Neuronal stem cell (in vitro differentiated cells): ENCODE results near the gene PGPEP1. TPM values are rescaled to one million over a fixed set of nuclear protein-coding genes. Genes with fewer than 3 reads are reported as not detected.

ENCODE experiments used
- DNase-seq: peaks from one replicate; pipeline ENCODE4 v3.0.0-alpha.2; 2013; ENCODE audit warnings: low spot score
- H2AFZ ChIP-seq: one replicate; pipeline ENCODE4 v1.6.1; 2013; ENCODE audit warnings: mild to moderate bottlenecking, low read length, inconsistent platforms
- H2AK5ac ChIP-seq: 2 replicates; pipeline ENCODE4 v1.6.1; 2013; ENCODE audit warnings: low read depth, mild to moderate bottlenecking, inconsistent platforms, low read length, moderate library complexity, mixed read lengths
- H2BK120ac ChIP-seq: 2 replicates; pipeline ENCODE4 v1.6.1; 2013; ENCODE audit warnings: low read depth, mild to moderate bottlenecking, inconsistent platforms, low read length, moderate library complexity, mixed read lengths
- H2BK12ac ChIP-seq: one replicate; pipeline ENCODE4 v1.6.1; 2013; ENCODE audit warnings: low read length, inconsistent platforms
- H2BK15ac ChIP-seq: 2 replicates; pipeline ENCODE4 v1.6.1; 2013; ENCODE audit warnings: mild to moderate bottlenecking, low read length, inconsistent platforms, mixed read lengths
- H2BK5ac ChIP-seq: one replicate; pipeline ENCODE4 v1.6.1; 2013; ENCODE audit warnings: inconsistent platforms, mild to moderate bottlenecking, low read length, moderate library complexity
- H3K14ac ChIP-seq: one replicate; pipeline ENCODE4 v1.6.1; 2013; ENCODE audit warnings: low read length, inconsistent platforms
- H3K18ac ChIP-seq: 2 replicates; pipeline ENCODE4 v1.6.1; 2013; ENCODE audit warnings: low read length, inconsistent platforms
- H3K23ac ChIP-seq: 2 replicates; pipeline ENCODE4 v1.6.1; 2013; ENCODE audit warnings: low read depth, mild to moderate bottlenecking, mixed read lengths, low read length, inconsistent platforms; ENCODE audit not compliant: poor library complexity
- H3K27ac ChIP-seq: replicated peaks from 3 replicates; pipeline ENCODE4 v1.5.1; 2013; ENCODE audit warnings: low read length, inconsistent platforms
- H3K27me3 ChIP-seq, 3 experiments: 2 replicates each; pipeline ENCODE4 v1.6.1; 2013; ENCODE audit warnings: low read length in 3 of 3, mild to moderate bottlenecking in 2 of 3, inconsistent platforms in 1 of 3, low read depth in 1 of 3, mixed read lengths in 1 of 3, moderate library complexity in 1 of 3; ENCODE audit not compliant: control insufficient read depth in 3 of 3, insufficient read depth in 3 of 3
- H3K36me3 ChIP-seq, 2 donors: replicated peaks in 1 of 2; 2 replicates each; pipeline ENCODE4 v1.6.1; 2013; ENCODE audit warnings: low read length in 2 of 2; ENCODE audit not compliant: control insufficient read depth in 2 of 2, insufficient read depth in 2 of 2
- H3K4ac ChIP-seq: 2 replicates; pipeline ENCODE4 v1.6.1; 2013; ENCODE audit warnings: inconsistent platforms, mild to moderate bottlenecking, low read length, moderate library complexity
- H3K4me1 ChIP-seq, 2 donors: 1 replicate in 1 of 2; 2 replicates in 1 of 2; pipeline ENCODE4 v1.6.1; 2013; ENCODE audit warnings: low read length in 2 of 2, low read depth in 1 of 2; ENCODE audit not compliant: control insufficient read depth in 2 of 2, insufficient read depth in 1 of 2
- H3K4me2 ChIP-seq: one replicate; pipeline ENCODE4 v1.6.1; 2013; ENCODE audit warnings: mild to moderate bottlenecking, low read length, inconsistent platforms; ENCODE audit not compliant: insufficient read depth, poor library complexity, severe bottlenecking
- H3K4me3 ChIP-seq, 2 donors: 2 replicates each; pipeline ENCODE4 v1.5.1; 2013; ENCODE audit warnings: low read length in 2 of 2, mild to moderate bottlenecking in 2 of 2, inconsistent platforms in 1 of 2, moderate library complexity in 1 of 2
- H3K79me1 ChIP-seq: one replicate; pipeline ENCODE4 v1.6.1; 2013; ENCODE audit warnings: low read depth, mild to moderate bottlenecking, inconsistent platforms, low read length, moderate library complexity
- H3K9ac ChIP-seq: one replicate; pipeline ENCODE4 v1.6.1; 2013; ENCODE audit warnings: mild to moderate bottlenecking, low read depth, low read length, inconsistent platforms; ENCODE audit not compliant: poor library complexity
- H3K9me3 ChIP-seq, 2 donors: replicated peaks in 1 of 2; 2 replicates each; pipeline versions ENCODE3 to v1.6.1; 2013; ENCODE audit warnings: low read length in 2 of 2, mild to moderate bottlenecking in 2 of 2, inconsistent platforms in 1 of 2, low read depth in 1 of 2, mixed read lengths in 1 of 2, moderate library complexity in 1 of 2; ENCODE audit not compliant: control insufficient read depth in 2 of 2, insufficient read depth in 1 of 2
- H4K8ac ChIP-seq: one replicate; pipeline ENCODE4 v1.6.1; 2013; ENCODE audit warnings: low read depth, mild to moderate bottlenecking, inconsistent platforms, low read length, moderate library complexity
- H4K91ac ChIP-seq: one replicate; pipeline ENCODE4 v1.6.1; 2013; ENCODE audit warnings: low read length, low read depth, mild to moderate bottlenecking, inconsistent platforms; ENCODE audit not compliant: poor library complexity
- WGBS, 2 donors: extraction: QIAGEN DNeasy Blood & Tissue Kit; methylation state at CpG; one replicate each; pipeline ENCODE4 v1.1.7; 2013; ENCODE audit warnings: missing lambda C conversion rate in 2 of 2, mixed read lengths in 1 of 2; ENCODE audit not compliant: insufficient read length in 2 of 2, insufficient replicate concordance in 1 of 2; ENCODE audit errors: extremely low coverage in 2 of 2; 5-methylcytosine and 5-hydroxymethylcytosine counted together
- polyA plus RNA-seq, 2 experiments: library from polyadenylated mRNA; stranded (reverse); fragments of 200-250 nt; gene quantifications; one replicate each; pipeline ENCODE4 v1.2.3, GENCODE V29; 2013

Gene PGPEP1
- 10.5 TPM for polyA plus RNA-seq (2013, experiment 1 of 2)
- polyA plus RNA-seq (2013, experiment 2 of 2), result 10.8 TPM

DNA sequence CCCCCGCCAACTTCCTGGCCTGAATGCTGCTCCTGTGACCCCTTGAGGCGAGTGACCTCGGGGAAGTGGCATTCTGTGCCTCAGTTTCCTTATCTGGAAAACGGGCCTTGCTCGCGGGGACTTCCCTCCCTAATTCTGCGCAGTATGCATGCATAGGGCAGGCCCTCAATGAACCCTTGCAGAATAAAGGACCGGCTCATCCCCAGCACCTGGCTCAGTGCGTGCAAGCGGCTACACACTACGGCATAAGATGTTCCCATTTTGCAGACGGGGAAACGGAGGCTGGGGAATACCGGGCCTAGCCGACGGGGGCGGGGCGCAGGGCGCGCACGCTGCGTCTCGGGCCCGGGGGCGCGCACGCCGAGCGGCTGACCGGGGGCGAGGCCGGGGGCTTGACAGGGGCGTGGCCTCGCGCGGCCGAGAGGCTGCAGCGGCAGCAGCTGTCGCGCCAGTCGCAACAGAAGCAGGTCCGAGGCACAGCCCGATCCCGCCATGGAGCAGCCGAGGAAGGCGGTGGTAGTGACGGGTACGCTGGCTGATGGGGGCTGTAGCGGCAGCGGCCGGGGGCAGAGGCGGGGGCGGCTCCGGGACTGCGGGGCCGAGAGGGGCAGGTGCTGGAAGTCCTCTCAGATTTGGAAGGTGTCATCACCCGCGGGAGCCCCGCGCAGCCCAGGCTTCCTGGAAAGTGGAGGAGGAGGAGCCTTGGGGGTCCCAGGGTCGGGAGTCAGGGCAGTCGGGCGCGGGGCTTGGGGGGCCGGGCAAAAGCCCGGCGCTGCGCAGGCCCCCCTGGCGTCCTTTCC is at the start of gene PGPEP1:
Gene PGPEP1 (plus strand): TSS at position 409 of the 800 bp plus-strand sequence. CDS start 84 bp downstream, at position 493.
- H3K14ac ChIP-seq, result no peak within 1 kb of the TSS
- peaks cover 0 to 4% (median 0%) of the 10 kb centered on the region in 3 experiments for H3K27me3 ChIP-seq
- H2BK5ac ChIP-seq, result no peak within 1 kb of the TSS
- H3K4me1 ChIP-seq, result peaks cover 7 to 23% of the 10 kb centered on the region in 2 donors
- peak within 1 kb of the TSS; percentile 87 for H2AFZ ChIP-seq
- H3K18ac ChIP-seq, result peak within 1 kb of the TSS; percentile 91
- peak within 1 kb of the TSS; percentile 98 for H3K4me2 ChIP-seq
- H2AK5ac ChIP-seq, result peak within 1 kb of the TSS; percentile 63
- H3K79me1 ChIP-seq, result no peaks in the 10 kb centered on the region
- no peak within 1 kb of the TSS for H3K27ac ChIP-seq
- H3K9me3 ChIP-seq, result no peaks in the 10 kb centered on the region
- H2BK12ac ChIP-seq, result no peak within 1 kb of the TSS
- peak within 1 kb of the TSS; percentile 90 for H3K23ac ChIP-seq
- no peaks in the 10 kb centered on the region for H3K36me3 ChIP-seq
- no peak within 1 kb of the TSS for H2BK15ac ChIP-seq
- no peak within 1 kb of the TSS for H4K91ac ChIP-seq
- no peak within 1 kb of the TSS for H2BK120ac ChIP-seq
- WGBS, 2 donors, result no CpG with 5 or more reads among the region's 69 CpGs
- DNase-seq, result peak; percentile 56
- H3K9ac ChIP-seq, result peak within 1 kb of the TSS; percentile 88
- peak within 1 kb of the TSS; percentile 84 to 90 for H3K4me3 ChIP-seq
- H4K8ac ChIP-seq, result no peak within 1 kb of the TSS
- H3K4ac ChIP-seq, result peak within 1 kb of the TSS; percentile 29

- H4K8ac ChIP-seq, result no peak overlapping the region
- peak overlapping the region; percentile 67 for H3K9ac ChIP-seq
- WGBS, 2 donors, result no CpG with 5 or more reads among the region's 21 CpGs
- peak overlapping the region; percentile 53 for H2BK15ac ChIP-seq
- H3K27me3 ChIP-seq, result peaks cover 0 to 2% (median 0%) of the 10 kb centered on the region in 3 experiments
- H3K23ac ChIP-seq, result peak overlapping the region; percentile 32
- no peak overlapping the region for H4K91ac ChIP-seq
- peak overlapping the region; percentile 100 for H2AK5ac ChIP-seq
- H2BK5ac ChIP-seq, result peak overlapping the region; percentile 99
- peak overlapping the region; percentile 97 for H2BK12ac ChIP-seq
- no peak overlapping the region for H3K14ac ChIP-seq
- no peak overlapping the region for H3K27ac ChIP-seq
- H3K9me3 ChIP-seq, result no peaks in the 10 kb centered on the region
- H2AFZ ChIP-seq, result peak overlapping the region; percentile 89
- no peak for DNase-seq
- no peak overlapping the region for H2BK120ac ChIP-seq
- peak overlapping the region; percentile 90 for H3K4me2 ChIP-seq
- H3K4me3 ChIP-seq, result peak overlapping the region; percentile 0 to 82
- no peaks in the 10 kb centered on the region for H3K36me3 ChIP-seq
- H3K4me1 ChIP-seq, result peaks cover 28 to 30% of the 10 kb centered on the region in 2 donors
- H3K4ac ChIP-seq, result no peak overlapping the region
- no peaks in the 10 kb centered on the region for H3K79me1 ChIP-seq
- peak overlapping the region; percentile 99 for H3K18ac ChIP-seq
Measured at GRCh38 chr19:18291019-18291524, 49.3 kb upstream of the PGPEP1 start.

GRCh38 chr19:18291590-18292461 is 48.6 kb upstream of the PGPEP1 start:
- Histone ChIP-seq H3K14ac (peak overlapping the region; percentile 32), H3K79me1 (no peaks in the 10 kb centered on the region), H3K9ac (peak overlapping the region; percentile 86), H2BK120ac (peak overlapping the region; percentile 93), H3K23ac (peak overlapping the region; percentile 32), H3K9me3 (no peaks in the 10 kb centered on the region), H3K27ac (peak overlapping the region; percentile 92), H2AK5ac (peak overlapping the region; percentile 100), H3K4ac (no peak overlapping the region), H3K36me3 (no peaks in the 10 kb centered on the region), H2BK15ac (peak overlapping the region; percentile 53), H3K4me1 (peaks cover 28 to 30% of the 10 kb centered on the region in 2 donors), H4K8ac (no peak overlapping the region), H3K4me3 (peak overlapping the region; percentile 82 to 85), H4K91ac (no peak overlapping the region), H2AFZ (peak overlapping the region; percentile 89), H2BK12ac (peak overlapping the region; percentile 30), H2BK5ac (peak overlapping the region; percentile 99), H3K4me2 (peak overlapping the region; percentile 90), H3K18ac (peak overlapping the region; percentile 99), H3K27me3 (peaks cover 0 to 2% (median 0%) of the 10 kb centered on the region in 3 experiments)
- no CpG with 5 or more reads among the region's 75 CpGs for WGBS, 2 donors
- no peak for DNase-seq
